ENCODE data around the gene ANGPTL2. TPM values are rescaled to one million over a fixed set of nuclear protein-coding genes. Genes with fewer than 3 reads are reported as not detected.

The ANGPTL2 gene
- total RNA-seq, 1 donor from 2014 or later, result 5.7 TPM

GRCh38 chr9:127091526-127091925 is 30.9 kb downstream of the ANGPTL2 start:
- H3K27ac Mint-ChIP-seq (ENCODE audit: unreplicated experiment), result no peak overlapping the region
- peaks cover 4% of the 10 kb centered on the region for H3K4me1 Mint-ChIP-seq (ENCODE audit: unreplicated experiment)
- no peak overlapping the region for H3K4me3 Mint-ChIP-seq (ENCODE audit: unreplicated experiment)
- H3K36me3 Mint-ChIP-seq (ENCODE audit: low read depth, unreplicated experiment), result peaks cover 4% of the 10 kb centered on the region
- peaks cover 4% of the 10 kb centered on the region for H3K27me3 Mint-ChIP-seq (ENCODE audit: unreplicated experiment)
- H3K9me3 Mint-ChIP-seq (ENCODE audit: unreplicated experiment), result no peaks in the 10 kb centered on the region
- no peak for DNase-seq (ENCODE audit: low spot score)
- no peak for TF ChIP-seq CTCF (IDR thresholded peaks at IDR 0.05; ENCODE audit: unreplicated experiment)

- no peak for TF ChIP-seq CTCF (IDR thresholded peaks at IDR 0.05; ENCODE audit: unreplicated experiment)
- no peak overlapping the region for H3K27ac Mint-ChIP-seq (ENCODE audit: unreplicated experiment)
- H3K27me3 Mint-ChIP-seq (ENCODE audit: unreplicated experiment), result peaks cover 4% of the 10 kb centered on the region
- no peaks in the 10 kb centered on the region for H3K9me3 Mint-ChIP-seq (ENCODE audit: unreplicated experiment)
- H3K4me1 Mint-ChIP-seq (ENCODE audit: unreplicated experiment), result no peaks in the 10 kb centered on the region
- H3K4me3 Mint-ChIP-seq (ENCODE audit: unreplicated experiment), result no peak overlapping the region
- H3K36me3 Mint-ChIP-seq (ENCODE audit: low read depth, unreplicated experiment), result peaks cover 4% of the 10 kb centered on the region
- no peak for DNase-seq (ENCODE audit: low spot score)
Measured at GRCh38 chr9:127090341-127090985, 32.0 kb downstream of the ANGPTL2 start.

GRCh38 chr9:127089631-127090081 is 32.8 kb downstream of the ANGPTL2 start:
- Mint-ChIP-seq H3K9me3 (ENCODE audit: unreplicated experiment) (no peaks in the 10 kb centered on the region), H3K27me3 (ENCODE audit: unreplicated experiment) (peaks cover 4% of the 10 kb centered on the region), H3K4me1 (ENCODE audit: unreplicated experiment) (no peaks in the 10 kb centered on the region), H3K27ac (ENCODE audit: unreplicated experiment) (no peak overlapping the region), H3K36me3 (ENCODE audit: low read depth, unreplicated experiment) (peaks cover 4% of the 10 kb centered on the region), H3K4me3 (ENCODE audit: unreplicated experiment) (no peak overlapping the region)
- TF ChIP-seq CTCF (IDR thresholded peaks at IDR 0.05; ENCODE audit: unreplicated experiment), result no peak
- no peak for DNase-seq (ENCODE audit: low spot score)

- Mint-ChIP-seq H3K4me1 (ENCODE audit: unreplicated experiment) (peaks cover 3% of the 10 kb centered on the region), H3K36me3 (ENCODE audit: low read depth, unreplicated experiment) (peaks cover 4% of the 10 kb centered on the region), H3K27ac (ENCODE audit: unreplicated experiment) (no peak overlapping the region), H3K27me3 (ENCODE audit: unreplicated experiment) (peaks cover 4% of the 10 kb centered on the region), H3K4me3 (ENCODE audit: unreplicated experiment) (no peak overlapping the region), H3K9me3 (ENCODE audit: unreplicated experiment) (no peaks in the 10 kb centered on the region)
- no peak for TF ChIP-seq CTCF (IDR thresholded peaks at IDR 0.05; ENCODE audit: unreplicated experiment)
- DNase-seq (ENCODE audit: low spot score), result no peak
Measured at GRCh38 chr9:127088724-127089615, 33.5 kb downstream of the ANGPTL2 start.

- Mint-ChIP-seq H3K9me3 (ENCODE audit: unreplicated experiment) (no peaks in the 10 kb centered on the region), H3K4me1 (ENCODE audit: unreplicated experiment) (peaks cover 7% of the 10 kb centered on the region), H3K27me3 (ENCODE audit: unreplicated experiment) (peaks cover 4% of the 10 kb centered on the region), H3K4me3 (ENCODE audit: unreplicated experiment) (no peak overlapping the region), H3K36me3 (ENCODE audit: low read depth, unreplicated experiment) (peaks cover 4% of the 10 kb centered on the region), H3K27ac (ENCODE audit: unreplicated experiment) (no peak overlapping the region)
- TF ChIP-seq CTCF (IDR thresholded peaks at IDR 0.05; ENCODE audit: unreplicated experiment), result no peak
- no peak for DNase-seq (ENCODE audit: low spot score)
Measured at GRCh38 chr9:127087836-127088235, 34.6 kb downstream of the ANGPTL2 start.

Data from endothelial cell (in vitro differentiated cells).